Duodenal mucosa (tissue), 2 donors: Measurements from ENCODE around the gene L3MBTL2.

Experiments
- H3K27ac ChIP-seq: one replicate; pipeline ENCODE4 v1.7.0; 2013; ENCODE audit warnings: low read depth, low read length
- H3K27me3 ChIP-seq, 2 donors: one replicate each; pipeline ENCODE4 v1.7.0; 2013; ENCODE audit warnings: low read length in 2 of 2, control low read depth in 1 of 2; ENCODE audit not compliant: insufficient read depth in 2 of 2, control insufficient read depth in 1 of 2
- H3K36me3 ChIP-seq, 2 donors: one replicate each; pipeline ENCODE4 v1.7.0; 2013; ENCODE audit warnings: low read length in 2 of 2, control low read depth in 1 of 2; ENCODE audit not compliant: insufficient read depth in 2 of 2, control insufficient read depth in 1 of 2
- H3K4me1 ChIP-seq, 2 donors: one replicate each; pipeline ENCODE4 v1.7.0; 2013; ENCODE audit warnings: low read length in 2 of 2, control low read depth in 1 of 2; ENCODE audit not compliant: insufficient read depth in 2 of 2, control insufficient read depth in 1 of 2
- H3K4me3 ChIP-seq, 2 donors: one replicate each; pipeline ENCODE4 v1.7.0; 2013; ENCODE audit warnings: low read length in 2 of 2, low read depth in 1 of 2
- H3K9ac ChIP-seq, 2 donors: one replicate each; pipeline ENCODE4 v1.7.0; 2013; ENCODE audit warnings: low read length in 2 of 2, low read depth in 1 of 2
- H3K9me3 ChIP-seq, 2 donors: one replicate each; pipeline ENCODE4 v1.7.0; 2013; ENCODE audit warnings: low read length in 2 of 2, control low read depth in 1 of 2; ENCODE audit not compliant: control insufficient read depth in 1 of 2

Gene L3MBTL2

DNA sequence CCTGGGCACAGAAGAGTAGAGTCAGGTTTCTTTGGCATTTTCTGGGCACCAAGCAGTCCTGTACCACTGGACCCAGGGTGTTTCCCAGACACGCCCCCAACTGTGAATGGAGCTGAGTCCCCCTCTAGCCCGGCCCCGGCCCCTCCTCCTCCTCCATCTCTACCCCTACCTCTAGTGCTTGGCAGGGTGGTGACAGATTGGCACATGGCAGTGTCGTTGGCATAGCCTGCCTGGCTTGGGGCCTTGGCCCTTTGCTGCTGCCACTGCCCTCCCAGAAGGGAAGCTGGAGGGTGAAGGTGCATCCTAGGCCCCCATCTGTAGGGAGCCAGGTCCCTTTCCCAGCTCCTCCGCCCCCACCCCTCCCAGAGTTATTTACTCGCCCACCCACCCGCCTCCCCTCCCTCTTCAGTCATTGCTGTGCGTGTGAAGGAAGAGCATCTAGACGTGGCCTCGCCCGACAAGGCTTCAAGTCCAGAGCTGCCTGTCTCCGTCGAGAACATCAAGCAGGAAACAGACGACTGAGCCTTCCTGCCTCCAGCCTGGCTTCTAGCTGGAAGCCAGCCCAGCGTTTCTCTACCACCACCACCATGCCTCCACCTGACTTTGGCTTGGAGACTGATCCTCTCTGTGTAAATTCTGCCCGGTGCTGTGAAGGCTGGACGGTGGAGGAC lies 24.8 kb downstream of the L3MBTL2 start:
- no peak overlapping the region for H3K27ac ChIP-seq

DNA sequence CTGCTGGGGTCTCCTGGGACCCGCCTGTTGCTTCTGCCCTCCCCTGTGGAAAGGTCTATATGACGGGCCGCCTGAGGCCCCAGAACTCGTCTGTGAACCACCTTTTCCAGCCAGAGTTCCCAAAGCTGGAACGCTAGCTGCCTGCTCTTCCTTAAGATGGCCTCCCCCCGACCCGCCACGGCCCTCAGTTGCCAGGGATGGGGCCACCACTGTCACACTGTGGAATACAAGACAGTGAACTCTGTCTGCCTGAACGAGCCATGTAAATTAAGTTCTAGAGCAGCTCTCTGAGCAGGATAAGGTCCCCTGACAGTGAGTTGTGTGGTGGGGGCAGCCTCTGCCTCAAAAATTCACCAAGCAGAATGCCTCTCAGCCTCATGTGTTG lies 25.3 kb downstream of the L3MBTL2 start:
- Histone ChIP-seq H3K4me3 (no peak overlapping the region), H3K27me3 (no peaks in the 10 kb centered on the region), H3K4me1 (no peaks in the 10 kb centered on the region), H3K9me3 (no peaks in the 10 kb centered on the region), H3K27ac (no peak overlapping the region), H3K36me3 (peaks cover 15 to 44% of the 10 kb centered on the region in 2 donors), H3K9ac (no peak overlapping the region)

More for the DNA sequence above, 24.8 kb downstream of the L3MBTL2 start:
- Histone ChIP-seq H3K4me1 (no peaks in the 10 kb centered on the region), H3K4me3 (no peak overlapping the region), H3K9me3 (no peaks in the 10 kb centered on the region), H3K9ac (no peak overlapping the region), H3K36me3 (peaks cover 19 to 49% of the 10 kb centered on the region in 2 donors), H3K27me3 (no peaks in the 10 kb centered on the region)

DNA sequence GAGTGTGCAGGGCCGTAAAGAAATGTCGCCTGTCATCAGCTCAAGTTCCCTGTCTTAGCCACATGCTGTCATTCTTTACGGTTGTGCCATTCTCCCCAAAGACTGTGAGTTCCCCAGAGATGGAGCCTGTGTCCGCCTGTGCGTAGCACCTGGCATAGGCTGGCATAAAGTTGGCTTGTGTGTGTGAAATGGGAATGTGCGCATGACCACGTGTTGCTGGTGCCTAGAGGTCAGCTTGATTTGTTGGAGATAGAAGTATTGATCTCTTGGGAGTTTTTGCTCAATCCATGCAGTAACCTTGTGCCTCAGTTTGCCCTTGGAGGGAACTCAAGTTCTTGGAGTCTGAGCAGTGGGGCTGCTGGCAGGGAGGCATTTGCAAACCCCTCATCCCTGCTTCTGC lies 26.3 kb downstream of the L3MBTL2 start:
- no peaks in the 10 kb centered on the region for H3K27me3 ChIP-seq
- peaks cover 9 to 37% of the 10 kb centered on the region in 2 donors for H3K36me3 ChIP-seq
- H3K9me3 ChIP-seq, result no peaks in the 10 kb centered on the region
- H3K4me1 ChIP-seq, result no peaks in the 10 kb centered on the region
- no peak overlapping the region for H3K4me3 ChIP-seq
- H3K9ac ChIP-seq, result no peak overlapping the region
- H3K27ac ChIP-seq, result no peak overlapping the region

DNA sequence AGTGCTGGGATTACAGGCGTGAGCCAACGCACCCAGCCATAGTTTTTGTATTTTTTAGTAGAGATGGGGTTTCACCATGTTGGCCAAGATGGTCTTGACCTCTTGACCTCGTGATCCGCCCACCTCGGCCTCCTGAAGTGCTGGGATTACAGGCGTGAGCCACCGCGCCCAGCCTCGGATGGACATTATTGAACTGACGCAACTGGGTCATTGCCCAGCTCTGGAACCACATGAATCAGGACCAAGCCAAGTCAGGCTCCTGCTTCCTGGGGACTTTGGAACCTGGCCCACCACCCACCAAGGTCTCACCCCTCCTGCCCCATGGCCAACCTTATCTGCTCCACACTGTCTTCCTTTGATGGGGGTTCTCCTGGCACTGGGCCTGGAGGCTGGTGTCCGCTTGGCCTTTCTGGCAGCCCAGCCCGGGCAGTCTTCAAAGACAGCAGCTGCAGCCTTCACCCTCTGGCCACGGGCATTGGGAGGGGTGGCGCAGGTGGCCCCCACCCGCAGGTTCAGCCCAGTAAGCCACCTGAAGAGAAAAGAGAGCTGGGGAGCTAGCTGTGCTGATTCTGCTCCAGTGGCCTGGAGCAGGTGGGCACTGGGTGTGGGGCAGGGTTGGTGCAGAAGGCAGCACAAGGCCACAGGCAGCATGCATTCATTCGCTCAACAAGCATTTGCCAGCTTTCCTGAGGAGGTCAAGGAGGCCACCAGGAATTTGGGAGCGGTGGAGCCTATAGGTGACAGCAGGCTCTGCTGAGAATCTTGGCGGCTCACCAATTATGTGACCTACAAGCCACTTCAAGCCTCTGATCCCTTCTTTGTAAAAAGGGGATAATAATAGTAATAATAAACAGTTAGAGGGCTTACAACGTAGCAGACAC lies 29.9 kb downstream of the L3MBTL2 start:
- peaks cover 7 to 8% of the 10 kb centered on the region in 2 donors for H3K4me1 ChIP-seq
- no peaks in the 10 kb centered on the region for H3K9me3 ChIP-seq
- H3K27me3 ChIP-seq, result no peaks in the 10 kb centered on the region
- H3K4me3 ChIP-seq, result no peak overlapping the region
- H3K27ac ChIP-seq, result no peak overlapping the region
- H3K9ac ChIP-seq, result no peak overlapping the region
- peaks cover 0 to 7% of the 10 kb centered on the region in 2 donors for H3K36me3 ChIP-seq

DNA sequence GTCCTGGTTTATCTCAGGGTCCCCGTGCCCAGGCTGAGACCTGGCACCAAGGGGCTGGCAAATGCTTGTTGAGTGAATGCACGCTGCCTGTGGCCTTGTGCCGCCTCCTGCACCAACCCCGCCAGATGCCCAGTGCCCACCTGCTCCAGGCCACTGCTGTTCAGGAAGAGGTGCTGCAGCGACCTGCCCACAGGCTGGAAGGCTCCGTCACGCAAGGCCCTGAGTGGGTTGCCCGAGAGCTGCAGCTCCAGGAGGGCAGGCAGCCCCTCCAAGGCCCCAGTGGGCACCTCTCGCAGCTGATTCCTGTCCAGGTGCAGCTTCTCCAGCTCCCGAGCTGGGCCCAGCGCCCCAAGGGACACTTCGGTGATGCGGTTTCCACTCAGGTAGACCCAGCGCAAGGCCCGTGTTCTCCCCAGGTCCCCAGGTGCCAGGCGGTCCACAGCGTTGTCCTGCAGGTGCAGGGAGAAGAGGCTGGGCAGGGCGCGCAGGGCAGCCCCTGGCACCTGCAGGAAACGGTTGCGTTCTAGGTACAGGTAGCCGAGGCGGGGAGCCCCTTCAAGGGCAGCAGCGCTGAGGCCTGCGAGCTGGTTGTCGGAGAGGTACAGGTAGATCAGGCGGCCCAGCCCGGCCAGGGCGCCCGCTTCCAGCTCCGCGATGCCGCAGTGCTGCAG lies 32.1 kb downstream of the L3MBTL2 start:
- Histone ChIP-seq H3K27me3 (no peaks in the 10 kb centered on the region), H3K36me3 (no peaks in the 10 kb centered on the region), H3K4me1 (peaks cover 7 to 8% of the 10 kb centered on the region in 2 donors), H3K4me3 (peak overlapping the region; percentile 55 to 67), H3K27ac (peak overlapping the region; percentile 3), H3K9me3 (no peaks in the 10 kb centered on the region), H3K9ac (peak overlapping the region in 1 of 2 donors; percentile 47)

DNA sequence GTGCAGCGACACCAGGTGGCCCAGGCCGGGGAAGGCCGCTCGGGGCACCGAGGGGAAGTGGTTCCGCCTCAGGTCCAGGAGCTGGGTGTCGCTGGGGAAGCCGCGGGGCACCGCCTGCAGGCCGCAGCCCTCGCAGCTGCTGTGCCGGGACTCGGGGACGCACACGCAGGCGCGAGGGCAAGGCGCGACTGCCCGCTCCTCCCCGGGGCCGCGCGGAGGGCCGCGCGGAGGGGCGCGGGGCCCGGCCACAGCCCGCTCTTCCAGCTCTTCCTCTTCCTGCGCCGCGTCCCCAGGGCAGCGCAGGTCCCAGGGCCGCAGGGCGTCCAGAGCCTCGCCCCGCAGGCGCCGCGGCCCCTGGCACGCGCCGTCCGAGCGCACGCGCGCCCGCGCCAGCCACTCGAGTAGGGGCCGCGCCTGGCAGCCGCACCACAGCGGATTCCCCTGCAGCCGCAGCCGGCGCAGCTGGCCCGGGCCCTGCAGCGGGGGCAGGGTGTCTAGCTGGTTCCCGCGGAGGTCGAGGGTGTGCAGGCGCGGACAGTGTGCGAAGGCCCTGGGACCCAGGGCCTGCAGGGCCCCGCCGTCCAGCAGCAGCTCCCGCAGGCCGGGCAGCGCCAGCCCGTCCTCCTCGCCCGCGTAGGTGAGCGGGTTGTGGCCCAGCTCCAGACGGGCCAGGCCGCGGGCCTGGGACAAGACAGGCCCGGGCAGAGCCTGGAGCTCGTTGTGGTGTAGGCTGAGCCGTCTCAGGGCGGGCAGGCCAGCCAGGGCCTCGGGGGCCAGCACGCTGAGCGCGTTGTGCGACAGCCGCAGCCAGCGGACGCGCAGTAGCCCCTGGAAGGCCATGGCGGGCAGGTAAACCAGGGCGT lies 32.8 kb downstream of the L3MBTL2 start:
- Histone ChIP-seq H3K4me3 (peak overlapping the region; percentile 55 to 67), H3K36me3 (no peaks in the 10 kb centered on the region), H3K27me3 (no peaks in the 10 kb centered on the region), H3K9me3 (no peaks in the 10 kb centered on the region), H3K9ac (peak overlapping the region in 1 of 2 donors; percentile 47), H3K4me1 (peaks cover 7 to 8% of the 10 kb centered on the region in 2 donors), H3K27ac (peak overlapping the region; percentile 3)

DNA sequence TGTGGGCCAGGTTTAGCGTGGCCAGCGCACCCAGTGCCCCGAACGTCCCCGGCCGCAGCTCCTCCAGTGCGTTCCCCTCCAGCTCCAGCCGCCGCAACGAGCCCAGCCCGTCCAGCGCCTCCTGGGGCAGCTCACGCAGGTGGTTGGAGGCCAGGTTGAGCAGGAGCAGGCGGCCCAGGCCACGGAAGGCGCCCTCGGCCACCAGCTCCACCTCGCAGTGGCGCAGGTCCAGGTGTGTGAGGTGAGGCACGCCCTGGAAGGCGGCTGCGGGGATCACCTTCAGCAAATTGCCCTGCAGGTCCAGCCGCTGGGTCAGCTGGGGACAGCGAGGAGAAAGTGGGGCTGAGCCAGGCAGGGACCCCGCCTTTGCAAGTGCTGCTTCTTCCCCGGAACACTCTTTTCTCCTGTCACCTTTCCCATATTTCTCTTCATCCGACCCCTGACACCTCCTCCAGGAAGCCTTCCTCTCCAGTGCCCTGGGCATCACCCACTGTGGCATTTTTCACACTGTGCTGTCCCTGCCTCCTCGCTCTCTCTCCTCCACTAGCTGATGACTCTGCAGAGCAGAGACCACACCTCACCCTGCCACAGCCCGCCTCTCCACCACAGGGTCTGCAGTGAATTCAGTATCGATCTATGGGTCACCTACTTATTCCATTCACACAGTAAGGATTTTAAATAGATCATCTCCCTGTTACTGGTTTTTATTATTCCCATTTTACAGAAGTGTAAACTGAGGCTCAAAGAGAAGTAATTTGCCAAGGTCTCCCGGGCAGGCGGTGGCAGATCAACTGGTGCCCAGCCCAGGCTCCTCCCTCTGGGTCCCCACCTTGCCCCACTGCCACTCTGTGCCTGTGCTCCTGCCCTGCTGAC lies 33.7 kb downstream of the L3MBTL2 start:
- Histone ChIP-seq H3K4me3 (no peak overlapping the region), H3K27ac (no peak overlapping the region), H3K9ac (no peak overlapping the region), H3K27me3 (no peaks in the 10 kb centered on the region), H3K9me3 (no peaks in the 10 kb centered on the region), H3K36me3 (no peaks in the 10 kb centered on the region), H3K4me1 (peaks cover 7 to 8% of the 10 kb centered on the region in 2 donors)

DNA sequence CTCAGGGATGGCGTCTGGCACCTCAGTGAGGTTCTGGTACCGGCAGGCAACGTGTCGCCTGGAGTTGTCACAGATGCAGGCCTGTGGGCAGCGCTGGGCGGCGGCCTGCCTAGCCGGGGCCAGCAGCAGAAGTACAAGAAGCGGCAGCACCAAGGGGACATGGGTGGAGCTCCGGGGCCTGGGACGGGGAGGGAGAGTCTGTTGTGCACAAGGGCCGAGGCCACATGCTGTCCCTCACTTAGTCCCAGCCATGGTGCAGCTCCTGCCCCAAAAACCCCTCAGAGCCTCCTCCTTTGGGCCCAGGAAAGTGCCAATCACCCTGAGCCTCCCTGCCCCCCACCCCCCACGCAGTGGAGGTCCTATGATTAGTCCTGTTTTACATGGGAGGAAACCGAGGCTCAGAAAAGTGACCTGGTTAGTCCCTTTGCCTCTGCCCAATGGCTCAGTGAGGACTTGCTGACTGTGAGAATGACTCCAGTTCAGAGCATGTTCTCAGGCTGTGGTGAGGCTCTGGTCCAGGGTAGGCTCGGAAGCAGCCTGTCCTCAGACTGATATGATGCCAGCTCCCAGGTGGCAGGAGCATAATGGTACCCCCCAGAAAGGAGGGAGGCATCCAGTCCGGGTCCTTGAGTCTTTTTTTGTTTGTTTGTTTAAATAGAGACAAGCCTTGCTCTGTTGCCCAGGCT lies 34.5 kb downstream of the L3MBTL2 start:
- no peaks in the 10 kb centered on the region for H3K36me3 ChIP-seq
- no peak overlapping the region for H3K4me3 ChIP-seq
- no peak overlapping the region for H3K27ac ChIP-seq
- peaks cover 7 to 8% of the 10 kb centered on the region in 2 donors for H3K4me1 ChIP-seq
- H3K9ac ChIP-seq, result no peak overlapping the region
- no peaks in the 10 kb centered on the region for H3K9me3 ChIP-seq
- no peaks in the 10 kb centered on the region for H3K27me3 ChIP-seq
